Ishikawa (cell line): ENCODE data around the gene GALNT7.

Source experiments
- EP300 ChIP-seq: IDR thresholded peaks from 2 replicates; pipeline ENCODE4 v1.6.1; 2012; ENCODE audit warnings: borderline replicate concordance
- TEAD4 ChIP-seq: IDR thresholded peaks from 2 replicates; pipeline ENCODE4 v1.6.1; 2012
- TF ChIP-seq, protein P1 (sequence below): IDR thresholded peaks from 2 replicates; pipeline ENCODE4 v1.6.1; 2012; ENCODE audit warnings: low read depth, mild to moderate bottlenecking
- TF ChIP-seq, protein P2 (sequence below): IDR thresholded peaks from 2 replicates; pipeline ENCODE4 v1.6.1; 2012
- TF ChIP-seq, protein P3 (sequence below): IDR thresholded peaks from 2 replicates; pipeline ENCODE4 v1.6.1; 2012

DNA sequence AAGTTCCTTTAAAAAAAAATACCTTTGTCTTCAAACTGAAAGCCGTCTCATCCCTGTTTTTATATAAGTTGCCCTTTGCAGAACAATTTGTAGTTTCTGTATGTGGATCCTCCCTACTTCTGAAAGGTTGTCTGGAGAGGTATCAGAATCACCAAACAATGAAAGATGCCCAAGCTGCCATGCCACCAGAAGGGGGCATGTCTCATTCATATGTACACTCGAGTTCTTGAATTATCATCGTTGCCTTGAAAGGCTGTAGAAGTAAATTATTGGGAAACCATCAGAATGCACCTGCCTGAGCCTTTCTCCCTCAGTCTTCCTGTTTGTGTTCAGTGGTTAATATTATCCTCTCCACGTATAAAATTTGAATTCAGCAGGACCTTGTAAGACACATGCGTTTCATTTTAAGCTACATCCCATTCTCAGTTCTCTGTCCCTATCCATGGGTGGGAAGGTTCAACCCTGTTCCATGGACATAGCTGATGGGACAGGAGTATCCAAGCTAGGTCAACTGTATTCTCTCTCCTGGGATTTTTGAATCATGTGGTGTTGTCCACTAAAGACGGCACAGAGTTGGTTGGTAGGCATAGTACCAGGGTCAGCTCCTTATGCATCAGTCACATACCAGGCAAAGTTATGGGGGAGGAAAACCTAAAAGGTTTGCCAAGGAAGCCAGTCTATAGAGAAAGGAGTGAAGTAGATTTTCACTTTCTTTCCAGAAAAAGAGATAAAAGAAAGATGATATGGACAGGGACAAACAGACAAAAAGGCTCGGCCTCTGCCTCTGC lies 24.0 kb downstream of the GALNT7 start:
- TF ChIP-seq, protein P1, sequence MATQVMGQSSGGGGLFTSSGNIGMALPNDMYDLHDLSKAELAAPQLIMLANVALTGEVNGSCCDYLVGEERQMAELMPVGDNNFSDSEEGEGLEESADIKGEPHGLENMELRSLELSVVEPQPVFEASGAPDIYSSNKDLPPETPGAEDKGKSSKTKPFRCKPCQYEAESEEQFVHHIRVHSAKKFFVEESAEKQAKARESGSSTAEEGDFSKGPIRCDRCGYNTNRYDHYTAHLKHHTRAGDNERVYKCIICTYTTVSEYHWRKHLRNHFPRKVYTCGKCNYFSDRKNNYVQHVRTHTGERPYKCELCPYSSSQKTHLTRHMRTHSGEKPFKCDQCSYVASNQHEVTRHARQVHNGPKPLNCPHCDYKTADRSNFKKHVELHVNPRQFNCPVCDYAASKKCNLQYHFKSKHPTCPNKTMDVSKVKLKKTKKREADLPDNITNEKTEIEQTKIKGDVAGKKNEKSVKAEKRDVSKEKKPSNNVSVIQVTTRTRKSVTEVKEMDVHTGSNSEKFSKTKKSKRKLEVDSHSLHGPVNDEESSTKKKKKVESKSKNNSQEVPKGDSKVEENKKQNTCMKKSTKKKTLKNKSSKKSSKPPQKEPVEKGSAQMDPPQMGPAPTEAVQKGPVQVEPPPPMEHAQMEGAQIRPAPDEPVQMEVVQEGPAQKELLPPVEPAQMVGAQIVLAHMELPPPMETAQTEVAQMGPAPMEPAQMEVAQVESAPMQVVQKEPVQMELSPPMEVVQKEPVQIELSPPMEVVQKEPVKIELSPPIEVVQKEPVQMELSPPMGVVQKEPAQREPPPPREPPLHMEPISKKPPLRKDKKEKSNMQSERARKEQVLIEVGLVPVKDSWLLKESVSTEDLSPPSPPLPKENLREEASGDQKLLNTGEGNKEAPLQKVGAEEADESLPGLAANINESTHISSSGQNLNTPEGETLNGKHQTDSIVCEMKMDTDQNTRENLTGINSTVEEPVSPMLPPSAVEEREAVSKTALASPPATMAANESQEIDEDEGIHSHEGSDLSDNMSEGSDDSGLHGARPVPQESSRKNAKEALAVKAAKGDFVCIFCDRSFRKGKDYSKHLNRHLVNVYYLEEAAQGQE, result peak; percentile 66
- no peak for TF ChIP-seq EP300
- TF ChIP-seq, protein P2, sequence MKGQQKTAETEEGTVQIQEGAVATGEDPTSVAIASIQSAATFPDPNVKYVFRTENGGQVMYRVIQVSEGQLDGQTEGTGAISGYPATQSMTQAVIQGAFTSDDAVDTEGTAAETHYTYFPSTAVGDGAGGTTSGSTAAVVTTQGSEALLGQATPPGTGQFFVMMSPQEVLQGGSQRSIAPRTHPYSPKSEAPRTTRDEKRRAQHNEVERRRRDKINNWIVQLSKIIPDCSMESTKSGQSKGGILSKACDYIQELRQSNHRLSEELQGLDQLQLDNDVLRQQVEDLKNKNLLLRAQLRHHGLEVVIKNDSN, result no peak
- no peak for TF ChIP-seq TEAD4
- TF ChIP-seq, protein P3, sequence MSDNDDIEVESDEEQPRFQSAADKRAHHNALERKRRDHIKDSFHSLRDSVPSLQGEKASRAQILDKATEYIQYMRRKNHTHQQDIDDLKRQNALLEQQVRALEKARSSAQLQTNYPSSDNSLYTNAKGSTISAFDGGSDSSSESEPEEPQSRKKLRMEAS, result no peak
